HepG2 (cell line): ENCODE results near the gene DYRK2. TPM values are rescaled to one million over a fixed set of nuclear protein-coding genes. Genes with fewer than 3 reads are reported as not detected.

Source experiments
- ATM ChIP-seq: fragments of 450-650 bp; IDR thresholded peaks from 2 replicates; pipeline ENCODE4 v1.7.1; 2017; ENCODE audit warnings: mild to moderate bottlenecking, borderline replicate concordance
- RBFOX2 ChIP-seq: fragments of 200-400 bp; formaldehyde crosslinking; IDR thresholded peaks from 2 replicates; pipeline ENCODE4 v1.6.1; 2017; ENCODE audit warnings: low read depth, mild to moderate bottlenecking, low read length
- SOX5 ChIP-seq: IDR thresholded peaks from 2 replicates; pipeline ENCODE4 v1.6.1; 2016; ENCODE audit warnings: borderline replicate concordance
- TARDBP ChIP-seq: sonication (generic); formaldehyde crosslinking; IDR thresholded peaks from 2 replicates; pipeline ENCODE4 v1.8.0; 2022; ENCODE audit warnings: mild to moderate bottlenecking, missing genetic modification reagents
- TBP ChIP-seq: sonication (generic); formaldehyde crosslinking; IDR thresholded peaks from 2 replicates; pipeline ENCODE4 v1.5.0; 2020; ENCODE audit warnings: missing genetic modification reagents
- ZFY ChIP-seq: sonication (generic); formaldehyde crosslinking; IDR thresholded peaks from 2 replicates; pipeline ENCODE4 v1.4.0; 2020; ENCODE audit warnings: missing genetic modification reagents
- ZNF543 ChIP-seq: sonication (generic); formaldehyde crosslinking; IDR thresholded peaks from 2 replicates; pipeline ENCODE4 v1.4.0; 2020; ENCODE audit warnings: mild to moderate bottlenecking, missing genetic modification reagents
- ZNF761 ChIP-seq: sonication (generic); formaldehyde crosslinking; conservative IDR thresholded peaks from 2 replicates; pipeline ENCODE4 v1.4.0; 2020; ENCODE audit warnings: mild to moderate bottlenecking, missing genetic modification reagents
- polyA plus RNA-seq, 8 experiments: library from polyadenylated mRNA; depleted of rRNA in 3 of 8; stranded (reverse) in 7 of 8; unstranded in 1 of 8; fragments of >200 nt; fragmentation: Illumina TruSeq in 4 of 8; extraction: Trizol in 4 of 8; gene quantifications; 2 replicates each; pipeline versions ENCODE4 v1.2.1 to v1.2.3, GENCODE V29; 2011 to 2016; ENCODE audit warnings: low read depth in 4 of 8, missing spikeins in 1 of 8, mixed read lengths in 1 of 8; ENCODE audit not compliant: insufficient read depth in 1 of 8
- total RNA-seq, 5 experiments: library from RNA; depleted of rRNA; stranded (reverse); fragments of >200 nt; fragmentation: Illumina TruSeq; extraction: Trizol; gene quantifications; 2 replicates each; pipeline ENCODE4 v1.2.3, GENCODE V29; 2016; ENCODE audit warnings: low read depth in 1 of 5
- TF ChIP-seq, protein P1 (sequence below): sonication (generic); formaldehyde crosslinking; IDR thresholded peaks from 2 replicates; pipeline ENCODE4 v1.5.0; 2020; ENCODE audit warnings: mild to moderate bottlenecking, missing genetic modification reagents, borderline replicate concordance
- TF ChIP-seq, protein P2 (sequence below): sonication (generic); formaldehyde crosslinking; IDR thresholded peaks from 2 replicates; pipeline ENCODE4 v1.4.0; 2020; ENCODE audit warnings: missing genetic modification reagents
- TF ChIP-seq, protein P3 (sequence below): sonication (generic); formaldehyde crosslinking; IDR thresholded peaks from 2 replicates; pipeline ENCODE4 v1.5.1; 2020; ENCODE audit warnings: mild to moderate bottlenecking, missing genetic modification reagents, moderate library complexity
- TF ChIP-seq, protein P4 (sequence below): sonication (generic); formaldehyde crosslinking; IDR thresholded peaks from 2 replicates; pipeline ENCODE4 v1.4.0; 2020; ENCODE audit warnings: missing genetic modification reagents

The DYRK2 gene
- total and polyA plus RNA-seq, 2 of the 13 experiments (the other 11 are each of a cell fraction or from before 2014, with no cell fraction given): 8.2 to 11.5 TPM

DNA sequence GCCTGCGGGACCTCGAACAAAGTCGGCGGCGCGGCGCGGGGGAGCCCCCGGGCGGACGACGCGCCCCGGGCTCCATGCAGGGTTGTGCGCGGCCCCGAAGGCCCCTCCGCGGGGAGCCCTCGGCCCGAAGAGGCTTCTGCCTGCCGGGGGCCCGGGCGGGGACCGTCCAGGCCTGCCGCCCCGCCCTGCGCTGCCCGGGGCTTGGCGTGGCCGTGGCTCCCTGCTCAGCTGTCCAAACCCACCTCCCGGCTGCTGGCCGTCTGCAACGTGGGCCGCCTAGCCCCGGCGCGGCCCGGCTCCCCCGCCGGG lies 670 bp downstream of the DYRK2 start (continued):
- TF ChIP-seq, protein P1, sequence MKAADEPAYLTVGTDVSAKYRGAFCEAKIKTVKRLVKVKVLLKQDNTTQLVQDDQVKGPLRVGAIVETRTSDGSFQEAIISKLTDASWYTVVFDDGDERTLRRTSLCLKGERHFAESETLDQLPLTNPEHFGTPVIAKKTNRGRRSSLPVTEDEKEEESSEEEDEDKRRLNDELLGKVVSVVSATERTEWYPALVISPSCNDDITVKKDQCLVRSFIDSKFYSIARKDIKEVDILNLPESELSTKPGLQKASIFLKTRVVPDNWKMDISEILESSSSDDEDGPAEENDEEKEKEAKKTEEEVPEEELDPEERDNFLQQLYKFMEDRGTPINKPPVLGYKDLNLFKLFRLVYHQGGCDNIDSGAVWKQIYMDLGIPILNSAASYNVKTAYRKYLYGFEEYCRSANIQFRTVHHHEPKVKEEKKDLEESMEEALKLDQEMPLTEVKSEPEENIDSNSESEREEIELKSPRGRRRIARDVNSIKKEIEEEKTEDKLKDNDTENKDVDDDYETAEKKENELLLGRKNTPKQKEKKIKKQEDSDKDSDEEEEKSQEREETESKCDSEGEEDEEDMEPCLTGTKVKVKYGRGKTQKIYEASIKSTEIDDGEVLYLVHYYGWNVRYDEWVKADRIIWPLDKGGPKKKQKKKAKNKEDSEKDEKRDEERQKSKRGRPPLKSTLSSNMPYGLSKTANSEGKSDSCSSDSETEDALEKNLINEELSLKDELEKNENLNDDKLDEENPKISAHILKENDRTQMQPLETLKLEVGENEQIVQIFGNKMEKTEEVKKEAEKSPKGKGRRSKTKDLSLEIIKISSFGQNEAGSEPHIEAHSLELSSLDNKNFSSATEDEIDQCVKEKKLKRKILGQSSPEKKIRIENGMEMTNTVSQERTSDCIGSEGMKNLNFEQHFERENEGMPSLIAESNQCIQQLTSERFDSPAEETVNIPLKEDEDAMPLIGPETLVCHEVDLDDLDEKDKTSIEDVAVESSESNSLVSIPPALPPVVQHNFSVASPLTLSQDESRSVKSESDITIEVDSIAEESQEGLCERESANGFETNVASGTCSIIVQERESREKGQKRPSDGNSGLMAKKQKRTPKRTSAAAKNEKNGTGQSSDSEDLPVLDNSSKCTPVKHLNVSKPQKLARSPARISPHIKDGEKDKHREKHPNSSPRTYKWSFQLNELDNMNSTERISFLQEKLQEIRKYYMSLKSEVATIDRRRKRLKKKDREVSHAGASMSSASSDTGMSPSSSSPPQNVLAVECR (CRISPR knock-in tag): no peak
- TF ChIP-seq, protein P2, sequence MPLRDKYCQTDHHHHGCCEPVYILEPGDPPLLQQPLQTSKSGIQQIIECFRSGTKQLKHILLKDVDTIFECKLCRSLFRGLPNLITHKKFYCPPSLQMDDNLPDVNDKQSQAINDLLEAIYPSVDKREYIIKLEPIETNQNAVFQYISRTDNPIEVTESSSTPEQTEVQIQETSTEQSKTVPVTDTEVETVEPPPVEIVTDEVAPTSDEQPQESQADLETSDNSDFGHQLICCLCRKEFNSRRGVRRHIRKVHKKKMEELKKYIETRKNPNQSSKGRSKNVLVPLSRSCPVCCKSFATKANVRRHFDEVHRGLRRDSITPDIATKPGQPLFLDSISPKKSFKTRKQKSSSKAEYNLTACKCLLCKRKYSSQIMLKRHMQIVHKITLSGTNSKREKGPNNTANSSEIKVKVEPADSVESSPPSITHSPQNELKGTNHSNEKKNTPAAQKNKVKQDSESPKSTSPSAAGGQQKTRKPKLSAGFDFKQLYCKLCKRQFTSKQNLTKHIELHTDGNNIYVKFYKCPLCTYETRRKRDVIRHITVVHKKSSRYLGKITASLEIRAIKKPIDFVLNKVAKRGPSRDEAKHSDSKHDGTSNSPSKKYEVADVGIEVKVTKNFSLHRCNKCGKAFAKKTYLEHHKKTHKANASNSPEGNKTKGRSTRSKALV: no peak
- TF ChIP-seq TBP (CRISPR knock-in tag) (no peak), SOX5 (CRISPR knock-in tag) (no peak), ZNF761 (CRISPR knock-in tag) (0 out of 2 replicates have a peak, but pooled peaks have one; percentile 41), RBFOX2 (0 out of 2 replicates have a peak, but pooled peaks have one; percentile 4), ZFY (CRISPR knock-in tag) (0 out of 2 replicates have a peak, but pooled peaks have one; percentile 53), ATM (no peak), ZNF543 (CRISPR knock-in tag) (0 out of 2 replicates have a peak, but pooled peaks have one; percentile 34), TARDBP (CRISPR knock-in tag) (no peak)
- TF ChIP-seq, protein P3, sequence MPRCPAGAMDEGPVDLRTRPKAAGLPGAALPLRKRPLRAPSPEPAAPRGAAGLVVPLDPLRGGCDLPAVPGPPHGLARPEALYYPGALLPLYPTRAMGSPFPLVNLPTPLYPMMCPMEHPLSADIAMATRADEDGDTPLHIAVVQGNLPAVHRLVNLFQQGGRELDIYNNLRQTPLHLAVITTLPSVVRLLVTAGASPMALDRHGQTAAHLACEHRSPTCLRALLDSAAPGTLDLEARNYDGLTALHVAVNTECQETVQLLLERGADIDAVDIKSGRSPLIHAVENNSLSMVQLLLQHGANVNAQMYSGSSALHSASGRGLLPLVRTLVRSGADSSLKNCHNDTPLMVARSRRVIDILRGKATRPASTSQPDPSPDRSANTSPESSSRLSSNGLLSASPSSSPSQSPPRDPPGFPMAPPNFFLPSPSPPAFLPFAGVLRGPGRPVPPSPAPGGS (CRISPR knock-in tag): peak; percentile 5; the same call in 1 of the 2 replicates
- TF ChIP-seq, protein P4, sequence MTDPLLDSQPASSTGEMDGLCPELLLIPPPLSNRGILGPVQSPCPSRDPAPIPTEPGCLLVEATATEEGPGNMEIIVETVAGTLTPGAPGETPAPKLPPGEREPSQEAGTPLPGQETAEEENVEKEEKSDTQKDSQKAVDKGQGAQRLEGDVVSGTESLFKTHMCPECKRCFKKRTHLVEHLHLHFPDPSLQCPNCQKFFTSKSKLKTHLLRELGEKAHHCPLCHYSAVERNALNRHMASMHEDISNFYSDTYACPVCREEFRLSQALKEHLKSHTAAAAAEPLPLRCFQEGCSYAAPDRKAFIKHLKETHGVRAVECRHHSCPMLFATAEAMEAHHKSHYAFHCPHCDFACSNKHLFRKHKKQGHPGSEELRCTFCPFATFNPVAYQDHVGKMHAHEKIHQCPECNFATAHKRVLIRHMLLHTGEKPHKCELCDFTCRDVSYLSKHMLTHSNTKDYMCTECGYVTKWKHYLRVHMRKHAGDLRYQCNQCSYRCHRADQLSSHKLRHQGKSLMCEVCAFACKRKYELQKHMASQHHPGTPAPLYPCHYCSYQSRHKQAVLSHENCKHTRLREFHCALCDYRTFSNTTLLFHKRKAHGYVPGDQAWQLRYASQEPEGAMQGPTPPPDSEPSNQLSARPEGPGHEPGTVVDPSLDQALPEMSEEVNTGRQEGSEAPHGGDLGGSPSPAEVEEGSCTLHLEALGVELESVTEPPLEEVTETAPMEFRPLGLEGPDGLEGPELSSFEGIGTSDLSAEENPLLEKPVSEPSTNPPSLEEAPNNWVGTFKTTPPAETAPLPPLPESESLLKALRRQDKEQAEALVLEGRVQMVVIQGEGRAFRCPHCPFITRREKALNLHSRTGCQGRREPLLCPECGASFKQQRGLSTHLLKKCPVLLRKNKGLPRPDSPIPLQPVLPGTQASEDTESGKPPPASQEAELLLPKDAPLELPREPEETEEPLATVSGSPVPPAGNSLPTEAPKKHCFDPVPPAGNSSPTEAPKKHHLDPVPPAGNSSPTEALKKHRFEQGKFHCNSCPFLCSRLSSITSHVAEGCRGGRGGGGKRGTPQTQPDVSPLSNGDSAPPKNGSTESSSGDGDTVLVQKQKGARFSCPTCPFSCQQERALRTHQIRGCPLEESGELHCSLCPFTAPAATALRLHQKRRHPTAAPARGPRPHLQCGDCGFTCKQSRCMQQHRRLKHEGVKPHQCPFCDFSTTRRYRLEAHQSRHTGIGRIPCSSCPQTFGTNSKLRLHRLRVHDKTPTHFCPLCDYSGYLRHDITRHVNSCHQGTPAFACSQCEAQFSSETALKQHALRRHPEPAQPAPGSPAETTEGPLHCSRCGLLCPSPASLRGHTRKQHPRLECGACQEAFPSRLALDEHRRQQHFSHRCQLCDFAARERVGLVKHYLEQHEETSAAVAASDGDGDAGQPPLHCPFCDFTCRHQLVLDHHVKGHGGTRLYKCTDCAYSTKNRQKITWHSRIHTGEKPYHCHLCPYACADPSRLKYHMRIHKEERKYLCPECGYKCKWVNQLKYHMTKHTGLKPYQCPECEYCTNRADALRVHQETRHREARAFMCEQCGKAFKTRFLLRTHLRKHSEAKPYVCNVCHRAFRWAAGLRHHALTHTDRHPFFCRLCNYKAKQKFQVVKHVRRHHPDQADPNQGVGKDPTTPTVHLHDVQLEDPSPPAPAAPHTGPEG (CRISPR knock-in tag): no peak
